ENCODE results near the gene PSMD5.
"Not testable (repeated sequence)": the region's sequence is repeated elsewhere in the genome, so short reads cannot be mapped to it uniquely, and the experiment has no call there.

Gene PSMD5

GRCh38 chr9:120854596-120855327, 12.0 kb upstream of the PSMD5 start:
- DNase-seq, result no peak

- no peak for DNase-seq
Observed at GRCh38 chr9:120853198-120853597, 10.5 kb upstream of the PSMD5 start.

GRCh38 chr9:120852240-120853010, 9.7 kb upstream of the PSMD5 start:
- no peak for DNase-seq

GRCh38 chr9:120851449-120851848, 8.7 kb upstream of the PSMD5 start:
- no peak for DNase-seq

- DNase-seq, result no peak
Observed at GRCh38 chr9:120850315-120850714, 7.6 kb upstream of the PSMD5 start.

- no peak for DNase-seq
Observed at GRCh38 chr9:120846906-120847305, 4.2 kb upstream of the PSMD5 start.

GRCh38 chr9:120846251-120846889, 3.6 kb upstream of the PSMD5 start:
- DNase-seq, result no peak

GRCh38 chr9:120845255-120845654, 2.5 kb upstream of the PSMD5 start:
- DNase-seq, result peak; percentile 40

- DNase-seq, result peak; percentile 19
Observed at GRCh38 chr9:120841930-120842684, 615 bp downstream of the PSMD5 start.

GRCh38 chr9:120839146-120839545, 3.6 kb downstream of the PSMD5 start:
- no peak for DNase-seq

- no peak for DNase-seq
Observed at GRCh38 chr9:120837921-120838320, 4.8 kb downstream of the PSMD5 start.

GRCh38 chr9:120833325-120833724, 9.4 kb downstream of the PSMD5 start:
- DNase-seq, result no peak

- no peak for DNase-seq
Observed at GRCh38 chr9:120832807-120833206, 9.9 kb downstream of the PSMD5 start.

GRCh38 chr9:120830865-120831264, 11.9 kb downstream of the PSMD5 start:
- no peak for DNase-seq

GRCh38 chr9:120830151-120830550, 12.6 kb downstream of the PSMD5 start:
- no peak for DNase-seq

GRCh38 chr9:120829650-120830049, 13.1 kb downstream of the PSMD5 start:
- no peak for DNase-seq

GRCh38 chr9:120820095-120820494, 22.6 kb downstream of the PSMD5 start:
- no peak for DNase-seq

GRCh38 chr9:120818595-120818994, 24.1 kb downstream of the PSMD5 start:
- DNase-seq, result no peak

- no peak for DNase-seq
Observed at GRCh38 chr9:120815075-120815474, 27.6 kb downstream of the PSMD5 start.

- no peak for DNase-seq
Observed at GRCh38 chr9:120808931-120809330, 33.8 kb downstream of the PSMD5 start.

- DNase-seq, result no peak
Observed at GRCh38 chr9:120807607-120808379, 34.9 kb downstream of the PSMD5 start.

- not testable (repeated sequence) for DNase-seq
Observed at GRCh38 chr9:120804784-120805363, 37.8 kb downstream of the PSMD5 start.
